Astrocyte of the cerebellum (primary cell): ENCODE data around the gene DOK5.

Experiments used
- DNase-seq: peaks from one replicate; pipeline ENCODE4 v3.0.0-alpha.2; 2011; ENCODE audit warnings: low read depth
- H3K4me3 ChIP-seq: 2 replicates; pipeline ENCODE4 v1.5.1; 2011; ENCODE audit warnings: mild to moderate bottlenecking, low read depth, low read length, moderate library complexity
- CTCF ChIP-seq: IDR thresholded peaks from 2 replicates; pipeline ENCODE4 v1.5.1; 2012; ENCODE audit warnings: low read length, low read depth, moderate library complexity, mild to moderate bottlenecking; ENCODE audit errors: missing control alignments
- in situ Hi-C: cut with HindIII; loops from 2 replicates; pipeline ENCODE4 v1.10.0; 2017; ENCODE audit warnings: low sequenced_read_pairs

The DOK5 gene

GRCh38 chr20:54619682-54620081, 144.3 kb downstream of the DOK5 start:
- DNase-seq, result no peak
- H3K4me3 ChIP-seq, result no peak overlapping the region
- in situ Hi-C loops, result no loop called here
- TF ChIP-seq CTCF, result no peak

- DNase-seq, result no peak
- H3K4me3 ChIP-seq, result no peak overlapping the region
- no peak for TF ChIP-seq CTCF
- in situ Hi-C loops, result no loop called here
Measured at GRCh38 chr20:54620611-54621010, 145.2 kb downstream of the DOK5 start.

GRCh38 chr20:54622333-54623295, 147.2 kb downstream of the DOK5 start:
- TF ChIP-seq CTCF, result no peak
- H3K4me3 ChIP-seq, result no peak overlapping the region
- in situ Hi-C loops, result no loop called here
- no peak for DNase-seq

GRCh38 chr20:54623991-54624569, 148.7 kb downstream of the DOK5 start:
- DNase-seq, result no peak
- H3K4me3 ChIP-seq, result no peak overlapping the region
- TF ChIP-seq CTCF, result no peak
- in situ Hi-C loops, result no loop called here

GRCh38 chr20:54624706-54625390, 149.5 kb downstream of the DOK5 start:
- no peak overlapping the region for H3K4me3 ChIP-seq
- no peak for TF ChIP-seq CTCF
- in situ Hi-C loops, result loop anchor here (25.0 kb wide), 1 partner anchor 388 kb away; no protein-coding TSS in a partner anchor
- DNase-seq, result no peak

GRCh38 chr20:54625497-54625896, 150.1 kb downstream of the DOK5 start:
- in situ Hi-C loops, result loop anchor here (25.0 kb wide), 1 partner anchor 388 kb away; no protein-coding TSS in a partner anchor
- H3K4me3 ChIP-seq, result no peak overlapping the region
- DNase-seq, result no peak
- TF ChIP-seq CTCF, result no peak
